Activated gamma-delta T cell treated with Interleukin-2 at 50 U/mL for 16 hours (primary cell): ENCODE results near the gene PLPPR1.

Experiments
- DNase-seq: peaks from one replicate; pipeline ENCODE4 v3.0.0-alpha.2; 2020

PLPPR1 gene

DNA sequence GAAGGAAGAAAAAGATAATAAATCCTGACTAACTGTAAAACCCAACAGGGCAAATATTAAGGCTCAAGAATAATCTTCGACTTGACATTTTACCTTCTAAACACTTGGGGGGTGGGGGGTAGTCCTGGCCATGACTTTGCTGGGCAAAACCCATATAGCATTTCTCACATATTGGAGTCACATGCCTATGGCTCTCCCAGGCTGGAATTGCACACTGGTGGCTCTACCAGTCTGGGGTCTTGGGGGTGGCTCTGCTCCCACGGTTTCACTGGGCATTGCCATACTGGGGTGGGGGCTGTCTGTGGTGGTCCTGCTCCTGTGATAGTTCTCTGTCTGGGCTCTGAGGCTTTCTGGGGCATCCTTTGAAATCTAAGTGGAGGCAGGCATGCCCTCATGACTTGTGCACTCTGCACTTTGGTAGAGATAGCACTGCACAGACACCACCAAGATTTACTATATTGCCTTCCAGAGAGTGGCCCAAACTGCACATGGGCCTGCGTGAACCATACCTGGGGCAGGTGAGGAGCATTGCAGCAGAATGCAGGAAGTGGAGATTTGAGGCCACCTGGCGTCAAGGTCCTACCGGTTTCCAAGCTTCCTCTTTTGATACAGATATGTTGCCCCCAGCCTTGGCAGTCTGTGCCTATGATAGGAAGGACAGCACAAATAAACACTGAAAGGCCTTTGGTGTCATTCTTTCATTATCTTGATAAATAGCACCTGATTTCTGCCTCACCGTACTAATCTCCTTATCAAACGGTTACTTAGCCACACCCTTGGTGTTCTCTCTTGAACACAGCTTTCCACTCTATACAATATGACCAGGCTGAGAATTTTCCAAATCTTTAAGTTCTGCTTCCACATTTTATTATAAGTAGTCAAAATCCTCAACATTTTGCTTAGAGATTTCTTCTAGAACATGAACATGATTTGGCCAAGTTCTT, 326.5 kb downstream of the PLPPR1 start:
- no peak for DNase-seq

DNA sequence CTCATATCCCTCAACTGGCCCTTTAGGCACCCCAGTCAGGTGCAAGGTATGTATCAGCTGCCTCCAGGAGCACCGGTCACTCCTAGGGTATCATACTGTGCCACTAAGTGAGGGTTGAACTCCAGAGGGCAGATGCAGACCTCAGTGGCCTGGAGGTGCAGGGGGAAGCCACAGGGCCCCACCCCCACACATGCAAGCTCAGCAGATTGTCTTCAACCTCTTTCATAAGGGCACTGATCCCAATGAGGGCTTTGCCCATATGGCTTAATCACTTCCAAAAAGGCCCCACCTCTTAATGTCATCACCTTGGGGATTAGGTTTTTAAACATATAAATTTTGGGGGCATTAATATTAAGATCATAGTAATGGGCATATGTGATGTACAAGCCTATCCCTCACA, 328.1 kb downstream of the PLPPR1 start:
- DNase-seq: no peak

DNA sequence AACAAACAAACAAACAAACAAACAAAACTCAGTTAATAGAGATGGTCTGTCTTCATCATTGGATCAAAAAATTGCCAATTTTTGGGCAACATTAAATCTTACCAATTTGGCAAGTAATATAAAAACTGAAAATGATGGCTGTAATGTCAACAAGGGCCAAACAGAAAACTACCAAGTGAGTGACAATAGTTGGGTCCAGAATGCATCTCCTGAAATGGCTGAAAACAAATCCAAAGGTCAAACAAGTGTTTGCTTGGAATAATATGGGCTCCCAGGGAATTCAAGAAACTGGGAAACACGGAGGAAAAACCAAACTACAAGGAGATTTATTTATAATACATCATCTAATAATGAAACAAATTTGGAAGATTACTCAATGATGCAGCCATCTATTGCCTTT, 331.2 kb downstream of the PLPPR1 start:
- DNase-seq: no peak

DNA sequence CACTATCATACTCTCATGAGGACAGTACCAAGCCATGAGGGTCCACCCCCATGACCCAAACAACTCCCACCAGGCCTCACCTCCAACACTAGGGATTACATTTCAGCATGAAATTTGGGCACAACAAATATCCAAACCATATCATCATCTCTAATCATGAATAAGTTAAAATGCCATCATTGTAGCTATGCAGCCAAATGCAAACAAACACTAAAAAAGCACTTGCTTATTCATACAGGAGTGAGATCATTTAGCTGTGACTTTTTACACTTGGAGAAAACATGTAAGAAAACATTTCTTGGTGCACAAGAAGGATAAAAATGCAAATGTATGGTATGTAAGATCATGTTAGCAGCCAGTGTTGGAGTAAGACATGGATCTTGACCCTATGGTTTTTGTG, 332.1 kb downstream of the PLPPR1 start:
- no peak for DNase-seq

DNA sequence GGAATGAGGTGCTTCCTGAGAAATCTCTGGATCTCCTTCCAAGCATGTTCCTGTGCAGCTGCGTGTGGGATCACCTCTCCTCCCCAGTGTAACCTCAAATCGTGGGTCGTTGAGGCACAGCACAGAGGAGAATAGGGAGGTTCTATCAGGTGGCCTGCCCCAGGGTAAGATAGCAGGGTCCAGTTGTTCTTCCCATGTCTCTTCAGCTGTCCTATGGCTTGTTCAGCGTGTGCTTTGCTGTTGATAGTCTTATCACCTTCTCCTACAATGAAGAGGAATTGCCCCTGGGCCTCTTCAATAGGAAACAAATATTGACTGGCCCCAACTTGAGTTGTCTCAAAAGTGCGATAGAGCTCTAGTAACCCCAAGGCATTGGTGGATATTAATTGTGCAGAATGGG, 333.9 kb downstream of the PLPPR1 start:
- no peak for DNase-seq

DNA sequence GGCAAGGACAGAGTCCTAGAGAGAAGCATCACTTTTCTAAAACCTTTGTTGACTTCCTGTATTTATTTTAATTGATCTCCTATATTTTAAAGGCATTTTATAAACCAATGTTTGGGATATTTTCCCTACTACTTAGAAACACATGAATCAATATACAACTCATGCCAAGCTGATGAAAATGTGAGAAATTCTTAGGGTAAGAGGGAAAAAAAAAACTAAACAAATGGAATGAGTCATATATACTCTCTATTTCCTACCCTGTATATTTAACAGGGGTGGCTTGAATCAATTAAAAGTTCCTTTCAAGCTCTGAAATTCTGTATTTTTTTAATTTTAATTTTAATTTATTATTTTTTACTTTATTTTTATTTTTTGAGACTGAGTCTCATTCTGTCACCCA, 336.7 kb downstream of the PLPPR1 start:
- no peak for DNase-seq

DNA sequence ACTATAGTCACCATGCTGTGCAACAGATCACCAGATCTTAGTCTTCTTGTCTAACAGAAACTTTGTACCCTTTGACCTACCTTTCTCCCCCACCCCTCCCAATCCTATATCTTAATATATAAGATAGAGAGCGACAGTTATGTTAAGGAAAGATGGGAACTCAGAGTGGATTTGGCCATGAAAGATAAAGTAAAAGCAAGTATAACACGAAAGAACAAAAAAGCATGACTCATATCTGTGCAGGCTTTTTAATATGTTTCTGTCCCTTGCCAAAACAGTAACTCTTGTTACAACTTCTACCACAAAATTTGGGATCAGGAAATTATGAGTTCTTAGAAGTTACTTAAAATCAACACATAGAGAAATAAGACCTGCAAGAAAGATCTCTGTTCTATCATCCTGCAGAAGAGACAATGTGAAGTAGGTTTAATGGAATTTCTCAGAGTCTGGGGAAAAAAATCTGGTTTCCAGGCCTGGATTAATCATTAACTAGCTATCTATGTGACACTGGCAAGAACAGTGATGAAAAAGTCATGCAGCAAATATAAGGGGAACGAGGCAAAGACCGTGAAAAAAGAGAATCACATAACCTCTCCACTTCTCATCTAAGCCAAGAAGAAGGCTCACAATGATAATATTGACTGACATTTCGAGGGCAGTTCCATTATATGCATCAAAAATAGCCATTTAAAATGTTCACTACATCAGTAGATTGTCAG, 337.7 kb downstream of the PLPPR1 start:
- DNase-seq: no peak

DNA sequence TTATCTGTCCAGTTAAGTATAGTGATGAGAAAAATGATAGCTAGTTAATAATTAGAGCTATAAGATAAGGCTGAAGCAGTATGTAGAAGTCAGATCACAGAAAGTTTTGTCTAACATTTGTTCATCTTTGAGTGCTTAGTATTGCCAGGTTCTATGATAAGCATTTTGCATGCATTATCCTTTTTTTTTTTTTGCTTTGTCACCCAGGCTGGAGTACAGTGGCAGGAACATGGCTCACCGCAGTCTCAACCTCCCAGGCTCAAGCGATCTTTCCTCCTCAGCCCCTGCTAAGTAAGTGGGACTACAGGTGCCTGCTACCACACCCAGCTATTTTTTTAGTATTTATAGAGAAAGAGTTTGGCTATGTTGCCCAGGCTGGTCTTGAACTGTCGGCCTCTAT, 338.8 kb downstream of the PLPPR1 start:
- no peak for DNase-seq

DNA sequence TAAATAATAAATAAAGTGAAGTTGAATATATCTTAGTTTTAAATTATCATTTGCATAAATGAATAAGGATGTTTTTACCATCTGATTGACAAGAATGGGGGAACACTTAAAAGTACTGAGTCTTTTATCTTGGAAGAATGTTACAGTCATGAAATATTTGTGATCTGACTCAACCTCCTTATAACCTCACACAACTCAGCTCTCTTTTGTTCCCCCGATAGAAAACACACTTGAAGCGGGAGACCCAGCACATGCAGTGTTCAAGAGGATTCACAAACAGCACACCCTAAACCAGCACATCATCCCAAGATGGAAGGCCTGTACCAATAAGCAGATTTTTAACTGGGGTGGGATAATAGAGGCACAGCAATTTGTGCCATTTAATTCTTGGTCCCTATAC, 340.8 kb downstream of the PLPPR1 start:
- no peak for DNase-seq

DNA sequence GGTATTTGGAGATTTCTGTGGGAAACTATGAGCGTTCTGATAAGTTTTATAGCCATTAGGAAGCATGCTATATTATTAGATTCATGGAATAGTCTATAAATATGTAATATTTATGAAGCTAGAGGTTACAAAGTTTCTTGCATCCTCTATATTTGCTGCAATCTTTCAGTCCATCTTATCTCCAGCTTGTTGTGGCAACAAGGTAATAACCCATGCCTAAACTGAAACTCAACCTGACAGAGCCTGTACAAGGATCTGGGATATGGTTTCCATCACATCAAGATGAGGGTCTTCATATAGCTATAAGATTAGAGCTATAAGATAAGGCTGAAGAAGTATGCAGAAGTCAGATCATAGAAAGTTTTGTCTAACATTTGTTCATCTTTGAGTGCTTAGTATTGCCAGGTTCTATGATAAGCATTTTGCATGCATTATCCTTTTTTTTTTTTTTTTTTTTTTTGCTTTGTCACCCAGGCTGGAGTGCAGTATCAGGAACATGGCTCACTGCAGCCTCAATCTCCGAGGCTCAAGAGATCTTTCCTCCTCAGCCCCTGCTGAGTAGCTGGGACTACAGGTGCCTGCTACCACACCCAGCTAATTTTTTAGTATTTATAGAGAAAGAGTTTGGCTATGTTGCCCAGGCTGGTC, 341.5 kb downstream of the PLPPR1 start:
- no peak for DNase-seq

DNA sequence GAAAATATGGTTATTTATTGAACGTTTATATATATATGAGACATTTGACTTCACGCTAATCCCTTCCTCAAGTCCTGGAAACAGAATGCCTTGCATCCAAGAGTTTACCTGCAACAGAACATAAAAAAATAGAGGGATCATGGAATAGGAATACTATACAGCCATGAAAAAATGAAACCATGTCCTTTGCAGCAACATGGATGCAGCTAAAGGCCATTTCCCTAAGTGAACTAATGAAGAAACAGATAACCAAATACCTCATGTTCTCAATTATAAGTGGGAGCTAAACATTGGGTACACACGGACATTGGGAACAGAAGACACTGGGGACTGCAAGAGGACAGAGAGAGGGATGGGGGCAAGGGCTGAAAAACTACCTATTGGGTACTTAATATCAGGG, 343.3 kb downstream of the PLPPR1 start:
- no peak for DNase-seq

DNA sequence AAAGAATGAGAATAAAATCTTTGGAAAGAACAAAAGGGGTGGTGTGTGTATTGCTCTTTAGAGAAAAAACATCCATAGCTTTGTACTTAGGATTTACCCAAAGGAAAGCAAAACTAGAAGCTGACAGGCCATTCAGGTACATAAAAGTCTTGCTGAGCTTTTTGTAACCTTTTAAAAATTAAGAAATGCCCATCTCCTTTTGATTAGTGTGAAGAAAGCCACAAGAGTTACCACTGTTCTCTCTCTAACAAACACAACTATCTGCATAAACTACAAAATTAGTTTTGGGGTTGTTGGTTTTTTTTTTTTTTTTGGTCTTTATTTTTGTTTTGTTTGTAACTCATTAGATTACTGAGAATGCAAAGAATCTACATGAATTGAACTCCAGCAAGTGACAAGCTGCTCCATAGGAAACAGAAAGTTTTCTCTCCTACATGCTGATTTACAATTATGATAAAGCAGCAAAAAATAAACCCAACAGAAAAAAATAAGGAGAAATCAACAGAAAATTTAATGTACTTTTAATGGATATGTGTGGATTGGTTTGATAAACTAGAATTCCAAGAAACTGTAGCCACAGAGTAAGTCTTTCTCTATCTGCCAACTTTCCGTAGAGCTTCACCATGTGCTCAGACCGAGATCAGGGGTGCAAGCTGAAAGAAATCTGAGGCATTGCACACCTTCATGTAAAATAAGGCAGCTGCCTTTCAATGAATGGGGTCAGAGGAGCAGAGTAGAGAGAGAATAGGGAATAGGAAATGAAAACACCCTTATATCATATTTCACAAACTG, 344.0 kb downstream of the PLPPR1 start:
- no peak for DNase-seq
